Mesenchymal stem cell (in vitro differentiated cells and primary cell): ENCODE data around the gene AIG1.

Source experiments
- DNase-seq: peaks from one replicate; pipeline ENCODE4 v3.0.0-alpha.2; 2013
- H2AFZ ChIP-seq: one replicate; pipeline ENCODE4 v1.6.1; 2013; ENCODE audit warnings: low read depth, mild to moderate bottlenecking, control low read depth, inconsistent platforms, low read length, moderate library complexity
- H2AK5ac ChIP-seq: 2 replicates; pipeline ENCODE4 v1.6.1; 2013; ENCODE audit warnings: low read length, moderate library complexity, mild to moderate bottlenecking, inconsistent platforms; ENCODE audit not compliant: severe bottlenecking
- H2BK120ac ChIP-seq: one replicate; pipeline ENCODE4 v1.6.1; 2013; ENCODE audit warnings: low read depth, mild to moderate bottlenecking, inconsistent platforms, low read length, moderate library complexity
- H2BK12ac ChIP-seq, 2 experiments: one replicate each; pipeline ENCODE4 v1.6.1; 2013; ENCODE audit warnings: inconsistent platforms in 2 of 2, low read length in 2 of 2, mild to moderate bottlenecking in 2 of 2, moderate library complexity in 2 of 2, control low read depth in 1 of 2
- H2BK15ac ChIP-seq: one replicate; pipeline ENCODE4 v1.6.1; 2013; ENCODE audit warnings: mild to moderate bottlenecking, low read depth, inconsistent platforms; ENCODE audit not compliant: poor library complexity, severe bottlenecking
- H2BK5ac ChIP-seq: 2 replicates; pipeline ENCODE4 v1.6.1; 2013; ENCODE audit warnings: low read depth, mild to moderate bottlenecking, low read length, control low read depth, inconsistent platforms; ENCODE audit not compliant: poor library complexity, severe bottlenecking
- H3K14ac ChIP-seq, 2 experiments: one replicate each; pipeline ENCODE4 v1.6.1; 2013; ENCODE audit warnings: inconsistent platforms in 2 of 2, low read length in 2 of 2, control low read depth in 1 of 2, mild to moderate bottlenecking in 1 of 2, moderate library complexity in 1 of 2
- H3K18ac ChIP-seq, 2 experiments: one replicate each; pipeline ENCODE4 v1.6.1; 2013; ENCODE audit warnings: inconsistent platforms in 2 of 2, low read length in 2 of 2, control low read depth in 1 of 2, low read depth in 1 of 2, mild to moderate bottlenecking in 1 of 2
- H3K23ac ChIP-seq, 2 experiments: one replicate each; pipeline ENCODE4 v1.6.1; 2013; ENCODE audit warnings: inconsistent platforms in 2 of 2, low read length in 2 of 2, mild to moderate bottlenecking in 2 of 2, moderate library complexity in 2 of 2, control low read depth in 1 of 2
- H3K27ac ChIP-seq: 2 replicates; pipeline ENCODE4 v1.5.1; 2013; ENCODE audit warnings: mild to moderate bottlenecking, moderate library complexity, low read length, control low read depth, inconsistent platforms; ENCODE audit not compliant: poor library complexity, severe bottlenecking
- H3K27me3 ChIP-seq, 2 experiments: 2 replicates each; pipeline versions ENCODE4 v1.6.1 to v1.7.0; 2013; ENCODE audit warnings: low read length in 2 of 2, mild to moderate bottlenecking in 2 of 2, moderate library complexity in 2 of 2, control low read depth in 1 of 2, inconsistent platforms in 1 of 2; ENCODE audit not compliant: control insufficient read depth in 1 of 2, insufficient read depth in 1 of 2
- H3K36me3 ChIP-seq, 2 experiments: 2 replicates each; pipeline versions ENCODE4 v1.6.1 to v1.7.0; 2013; ENCODE audit warnings: low read length in 2 of 2, control low read depth in 1 of 2, inconsistent platforms in 1 of 2, low read depth in 1 of 2, mild to moderate bottlenecking in 1 of 2; ENCODE audit not compliant: insufficient read depth in 2 of 2, control insufficient read depth in 1 of 2
- H3K4ac ChIP-seq, 2 experiments: one replicate each; pipeline ENCODE4 v1.6.1; 2013; ENCODE audit warnings: inconsistent platforms in 2 of 2, low read length in 2 of 2, mild to moderate bottlenecking in 2 of 2, moderate library complexity in 2 of 2, control low read depth in 1 of 2, low read depth in 1 of 2
- H3K4me1 ChIP-seq: 2 replicates; pipeline ENCODE4 v1.6.1; 2013; ENCODE audit warnings: low read depth, low read length, control low read depth; ENCODE audit not compliant: control insufficient read depth, insufficient read depth
- H3K4me2 ChIP-seq: 2 replicates; pipeline ENCODE4 v1.6.1; 2013; ENCODE audit warnings: low read length, mild to moderate bottlenecking, inconsistent platforms; ENCODE audit not compliant: poor library complexity, severe bottlenecking
- H3K4me3 ChIP-seq, 2 experiments: 2 replicates each; pipeline versions ENCODE4 v1.5.1 to v1.7.0; 2013; ENCODE audit warnings: low read length in 2 of 2, mild to moderate bottlenecking in 2 of 2, control low read depth in 1 of 2, low read depth in 1 of 2; ENCODE audit not compliant: insufficient read depth in 1 of 2
- H3K79me1 ChIP-seq: replicated peaks from 2 replicates; pipeline ENCODE4 v1.6.1; 2013; ENCODE audit warnings: mild to moderate bottlenecking, control low read depth, low read length, inconsistent platforms; ENCODE audit not compliant: poor library complexity, severe bottlenecking
- H3K9ac ChIP-seq: 2 replicates; pipeline ENCODE4 v1.7.0; 2013; ENCODE audit warnings: mild to moderate bottlenecking, low read length, moderate library complexity
- H3K9me3 ChIP-seq: 2 replicates; pipeline ENCODE4 v1.7.0; 2013; ENCODE audit warnings: mild to moderate bottlenecking, low read length; ENCODE audit not compliant: control insufficient read depth
- H4K8ac ChIP-seq: one replicate; pipeline ENCODE4 v1.6.1; 2013; ENCODE audit warnings: inconsistent platforms, mild to moderate bottlenecking, low read length, moderate library complexity
- H4K91ac ChIP-seq: one replicate; pipeline ENCODE4 v1.6.1; 2013; ENCODE audit warnings: mild to moderate bottlenecking, low read length, inconsistent platforms
- WGBS: methylation state at CpG from one replicate; pipeline ENCODE4 v1.1.7; 2013; ENCODE audit warnings: mixed read lengths; 5-methylcytosine and 5-hydroxymethylcytosine counted together

The AIG1 gene

DNA sequence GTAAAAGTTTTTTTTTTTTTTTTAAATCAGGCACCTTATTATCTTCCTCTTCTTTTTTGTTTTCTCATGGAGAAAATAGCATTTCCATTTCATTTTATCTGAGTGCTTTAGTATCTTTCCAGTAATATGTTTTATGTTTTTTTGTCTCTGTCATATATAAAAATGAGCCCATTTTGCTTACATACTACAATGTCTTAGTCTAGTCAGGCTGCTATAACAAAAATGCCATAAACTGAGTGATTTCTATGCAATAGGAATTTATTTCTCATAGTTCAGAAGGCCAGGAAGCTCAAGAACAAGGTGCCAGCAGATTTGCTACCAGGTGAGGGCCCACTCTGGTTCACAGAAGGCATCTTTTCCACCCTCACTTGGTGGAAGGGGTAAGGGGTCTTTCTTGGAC, 35.7 kb upstream of the AIG1 start:
- no peak overlapping the region for H2BK5ac ChIP-seq
- H2BK15ac ChIP-seq, result no peak overlapping the region
- no peaks in the 10 kb centered on the region for H3K4me1 ChIP-seq
- H3K14ac ChIP-seq, result no peak overlapping the region
- H3K18ac ChIP-seq, result no peak overlapping the region
- H2AK5ac ChIP-seq, result no peak overlapping the region
- no peak overlapping the region for H3K9ac ChIP-seq
- no peaks in the 10 kb centered on the region for H3K79me1 ChIP-seq
- H3K27me3 ChIP-seq, result no peaks in the 10 kb centered on the region
- H4K91ac ChIP-seq, result no peak overlapping the region
- H3K4me2 ChIP-seq, result no peak overlapping the region
- no peak for DNase-seq
- H3K4ac ChIP-seq, result no peak overlapping the region
- H2AFZ ChIP-seq, result no peak overlapping the region
- H2BK12ac ChIP-seq, result no peak overlapping the region
- H3K4me3 ChIP-seq, result no peak overlapping the region
- H3K23ac ChIP-seq, result no peak overlapping the region
- H3K9me3 ChIP-seq, result no peaks in the 10 kb centered on the region
- H3K36me3 ChIP-seq, result no peaks in the 10 kb centered on the region
- no peak overlapping the region for H4K8ac ChIP-seq
- H3K27ac ChIP-seq, result no peak overlapping the region
- H2BK120ac ChIP-seq, result no peak overlapping the region

DNA sequence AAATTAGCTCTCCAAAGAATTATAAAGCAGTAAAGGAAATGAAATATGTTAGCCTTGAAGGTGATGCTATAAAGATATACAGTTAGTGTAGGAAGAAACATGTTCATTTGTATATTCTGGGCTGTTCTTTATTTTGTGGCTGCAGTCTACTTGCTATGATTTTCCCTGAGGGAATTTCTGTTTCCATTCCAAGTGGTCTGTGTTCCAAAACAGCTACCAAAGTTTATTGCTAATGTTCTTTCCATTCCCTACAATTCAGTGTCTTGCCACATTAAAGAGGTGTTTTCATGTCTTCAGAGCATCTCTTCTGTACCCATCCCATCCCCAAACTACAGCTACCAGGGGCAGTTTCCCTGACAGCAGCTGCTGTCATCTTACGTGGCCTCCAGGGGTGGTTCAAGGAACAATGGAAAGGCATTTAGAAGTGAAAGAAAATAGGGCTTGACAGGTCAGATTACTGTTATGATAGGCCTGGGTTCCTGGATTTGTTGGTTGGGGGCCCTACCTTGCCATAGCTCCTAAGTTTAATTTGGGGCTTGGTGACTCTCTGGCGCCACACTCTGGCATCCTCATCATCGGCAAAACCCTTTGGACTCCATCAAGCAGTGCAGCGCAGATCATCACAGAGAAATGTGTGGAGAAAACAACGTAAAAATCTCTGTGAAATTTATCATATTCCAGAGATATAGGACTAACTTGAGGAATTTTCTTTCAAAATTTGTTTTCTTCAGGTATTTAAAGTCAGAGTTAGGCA, 33.8 kb upstream of the AIG1 start:
- no peaks in the 10 kb centered on the region for H3K9me3 ChIP-seq
- H3K36me3 ChIP-seq, result no peaks in the 10 kb centered on the region
- H2BK12ac ChIP-seq, result no peak overlapping the region
- WGBS, result 67% methylated on average over 3 of the region's 5 CpGs
- no peak overlapping the region for H3K4me3 ChIP-seq
- H3K23ac ChIP-seq, result no peak overlapping the region
- DNase-seq, result peak; percentile 21
- H3K14ac ChIP-seq, result no peak overlapping the region
- no peak overlapping the region for H3K27ac ChIP-seq
- H3K79me1 ChIP-seq, result no peaks in the 10 kb centered on the region
- H2AK5ac ChIP-seq, result no peak overlapping the region
- no peaks in the 10 kb centered on the region for H3K4me1 ChIP-seq
- no peak overlapping the region for H2BK5ac ChIP-seq
- H4K91ac ChIP-seq, result no peak overlapping the region
- H3K18ac ChIP-seq, result peak overlapping the region in 1 of 2 experiments; percentile 8
- H2AFZ ChIP-seq, result no peak overlapping the region
- no peak overlapping the region for H3K4me2 ChIP-seq
- H4K8ac ChIP-seq, result no peak overlapping the region
- H3K9ac ChIP-seq, result no peak overlapping the region
- H2BK120ac ChIP-seq, result no peak overlapping the region
- H3K27me3 ChIP-seq, result no peaks in the 10 kb centered on the region
- no peak overlapping the region for H2BK15ac ChIP-seq
- no peak overlapping the region for H3K4ac ChIP-seq

DNA sequence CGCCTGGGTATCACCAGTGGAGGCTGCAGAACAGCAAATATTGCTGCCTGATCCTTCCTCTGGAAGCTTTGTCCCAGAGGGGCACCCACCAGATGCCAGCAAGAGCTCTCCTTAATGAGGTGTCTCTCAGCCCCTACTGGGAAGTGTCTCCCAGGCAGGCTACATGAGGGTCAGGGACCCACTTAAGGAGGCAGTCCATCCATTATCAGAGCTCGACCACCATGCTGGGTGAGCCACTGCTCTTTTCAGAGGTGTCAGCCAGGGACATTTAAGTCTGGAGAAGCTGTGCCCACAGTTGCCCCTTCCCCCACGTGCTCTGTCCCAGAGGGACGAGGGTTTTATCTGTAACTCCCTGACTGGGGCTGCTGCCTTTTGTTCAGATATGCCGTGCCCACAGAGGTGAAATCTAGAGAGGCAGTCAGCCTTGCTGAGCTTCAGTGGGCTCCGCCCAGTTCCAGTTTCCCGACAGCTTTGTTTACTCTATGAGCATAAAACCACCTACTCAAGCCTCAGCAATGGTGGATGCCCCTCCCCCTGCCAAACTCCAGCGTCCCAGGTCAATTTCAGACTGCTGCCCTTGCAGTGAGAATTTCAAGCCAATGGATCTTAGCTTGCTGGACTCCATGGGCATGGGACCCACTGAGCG, 25.9 kb upstream of the AIG1 start:
- DNase-seq, result no peak
- H3K79me1 ChIP-seq, result no peaks in the 10 kb centered on the region
- H2BK12ac ChIP-seq, result no peak overlapping the region
- H3K27me3 ChIP-seq, result no peaks in the 10 kb centered on the region
- no peak overlapping the region for H3K23ac ChIP-seq
- H3K4ac ChIP-seq, result no peak overlapping the region
- H3K9me3 ChIP-seq, result no peaks in the 10 kb centered on the region
- H4K91ac ChIP-seq, result no peak overlapping the region
- H2BK5ac ChIP-seq, result no peak overlapping the region
- H3K4me2 ChIP-seq, result no peak overlapping the region
- peak overlapping the region in 1 of 2 experiments; percentile 35 for H3K14ac ChIP-seq
- no peak overlapping the region for H2AK5ac ChIP-seq
- no peak overlapping the region for H2BK15ac ChIP-seq
- no peak overlapping the region for H2BK120ac ChIP-seq
- H2AFZ ChIP-seq, result no peak overlapping the region
- no peak overlapping the region for H3K9ac ChIP-seq
- WGBS, result 79% methylated on average over 9 of the region's 9 CpGs
- H3K36me3 ChIP-seq, result no peaks in the 10 kb centered on the region
- no peak overlapping the region for H3K18ac ChIP-seq
- no peak overlapping the region for H3K4me3 ChIP-seq
- H4K8ac ChIP-seq, result no peak overlapping the region
- no peaks in the 10 kb centered on the region for H3K4me1 ChIP-seq
- H3K27ac ChIP-seq, result no peak overlapping the region

DNA sequence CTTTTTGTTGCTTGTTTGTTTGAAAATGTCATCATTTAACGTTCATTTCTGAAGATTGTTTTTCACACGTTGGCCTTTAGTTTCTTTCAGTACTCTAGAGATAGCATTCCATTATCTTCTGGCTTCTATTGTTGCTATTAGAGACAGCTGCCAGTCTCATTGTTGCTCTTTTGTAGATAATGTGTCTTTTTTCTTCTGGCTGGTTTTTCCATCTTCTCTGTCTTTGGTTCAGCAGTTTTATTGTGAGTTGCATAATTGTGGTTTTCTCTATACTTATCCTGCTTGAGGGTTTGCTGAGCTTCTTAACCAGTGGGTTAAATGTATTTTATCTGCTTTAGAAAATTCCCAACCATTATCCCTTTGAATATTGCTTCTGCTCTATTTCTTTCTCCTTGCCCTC, 23.2 kb upstream of the AIG1 start:
- H3K4me3 ChIP-seq, result no peak overlapping the region
- no peak for DNase-seq
- no peak overlapping the region for H2AK5ac ChIP-seq
- no peak overlapping the region for H4K8ac ChIP-seq
- H3K9me3 ChIP-seq, result no peaks in the 10 kb centered on the region
- no peak overlapping the region for H3K18ac ChIP-seq
- no peak overlapping the region for H2BK15ac ChIP-seq
- no peaks in the 10 kb centered on the region for H3K79me1 ChIP-seq
- H3K14ac ChIP-seq, result no peak overlapping the region
- H3K27ac ChIP-seq, result no peak overlapping the region
- H3K36me3 ChIP-seq, result no peaks in the 10 kb centered on the region
- no peak overlapping the region for H3K4ac ChIP-seq
- H3K4me2 ChIP-seq, result no peak overlapping the region
- no peak overlapping the region for H2BK12ac ChIP-seq
- no CpG with 5 or more reads among the region's 2 CpGs for WGBS
- no peak overlapping the region for H2BK5ac ChIP-seq
- no peak overlapping the region for H4K91ac ChIP-seq
- no peak overlapping the region for H3K23ac ChIP-seq
- no peaks in the 10 kb centered on the region for H3K27me3 ChIP-seq
- H3K4me1 ChIP-seq, result no peaks in the 10 kb centered on the region
- H2AFZ ChIP-seq, result no peak overlapping the region
- no peak overlapping the region for H3K9ac ChIP-seq
- H2BK120ac ChIP-seq, result no peak overlapping the region
